ENCODE measurements around the gene PLK2. TPM values are rescaled to one million over a fixed set of nuclear protein-coding genes. Genes with fewer than 3 reads are reported as not detected.
A peak's percentile ranks its signal among the peaks of the same experiment; 100 is the strongest.

Gene PLK2
- polyA plus RNA-seq, 12 donors, result 47.8 to 352 (median 99.9) TPM

DNA sequence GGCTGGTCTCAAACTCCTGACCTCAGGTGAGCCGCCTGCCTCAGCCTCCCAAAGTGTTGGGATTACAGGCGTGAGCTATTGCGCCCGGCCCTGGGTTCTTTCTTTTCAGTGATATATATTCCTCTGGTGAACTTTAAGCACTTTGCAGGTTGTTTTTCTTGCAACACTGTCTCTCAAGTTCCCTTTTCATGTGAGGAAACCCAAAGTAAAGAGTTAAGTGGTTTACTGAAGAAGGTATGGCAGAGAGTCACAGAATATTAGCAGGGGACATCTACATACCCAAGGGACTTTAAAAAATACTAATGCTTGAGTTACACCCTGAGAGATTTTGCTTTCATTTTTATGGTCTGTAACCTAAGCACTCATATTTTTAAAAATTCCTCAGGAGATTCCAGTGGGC, 24.6 kb upstream of the PLK2 start:
- no peak for DNase-seq

DNA sequence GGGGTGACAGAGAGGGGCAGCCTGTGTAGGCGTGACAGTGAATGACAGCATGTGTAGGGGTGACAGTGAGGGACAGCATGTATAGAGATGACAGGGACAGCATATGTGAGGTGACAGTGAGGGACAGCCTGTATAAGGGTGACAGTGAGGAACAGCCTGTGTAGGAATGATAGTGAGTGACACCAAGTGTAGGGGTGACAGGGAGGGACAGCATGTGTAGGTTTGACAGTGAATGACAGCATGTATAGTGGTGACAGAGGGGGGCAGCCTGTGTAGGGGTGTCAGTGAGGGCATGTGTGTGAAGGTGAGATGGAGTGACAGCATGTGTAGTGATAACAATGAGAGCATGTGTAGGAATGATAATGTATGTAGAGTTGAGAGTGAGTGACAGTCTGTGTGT, 22.6 kb upstream of the PLK2 start:
- no peak for DNase-seq

DNA sequence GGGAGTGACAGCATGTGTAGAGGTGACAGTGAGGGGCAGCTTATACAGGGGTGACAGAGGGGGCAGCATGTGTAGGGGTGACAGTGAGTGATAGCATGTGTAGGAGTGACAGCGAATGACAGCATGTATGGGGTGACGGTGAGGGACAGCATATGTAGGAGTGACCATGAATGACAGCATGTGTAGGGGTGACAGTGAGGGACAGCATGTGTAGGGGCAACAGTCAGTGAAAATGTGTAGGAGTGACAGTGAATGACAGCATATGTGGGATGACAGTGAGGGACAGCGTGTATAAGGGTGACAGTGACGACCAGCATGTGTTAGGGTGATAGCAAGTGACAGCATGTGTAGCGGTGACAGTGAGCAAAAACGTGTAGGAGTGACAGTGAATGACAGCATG, 21.9 kb upstream of the PLK2 start:
- DNase-seq, result no peak

DNA sequence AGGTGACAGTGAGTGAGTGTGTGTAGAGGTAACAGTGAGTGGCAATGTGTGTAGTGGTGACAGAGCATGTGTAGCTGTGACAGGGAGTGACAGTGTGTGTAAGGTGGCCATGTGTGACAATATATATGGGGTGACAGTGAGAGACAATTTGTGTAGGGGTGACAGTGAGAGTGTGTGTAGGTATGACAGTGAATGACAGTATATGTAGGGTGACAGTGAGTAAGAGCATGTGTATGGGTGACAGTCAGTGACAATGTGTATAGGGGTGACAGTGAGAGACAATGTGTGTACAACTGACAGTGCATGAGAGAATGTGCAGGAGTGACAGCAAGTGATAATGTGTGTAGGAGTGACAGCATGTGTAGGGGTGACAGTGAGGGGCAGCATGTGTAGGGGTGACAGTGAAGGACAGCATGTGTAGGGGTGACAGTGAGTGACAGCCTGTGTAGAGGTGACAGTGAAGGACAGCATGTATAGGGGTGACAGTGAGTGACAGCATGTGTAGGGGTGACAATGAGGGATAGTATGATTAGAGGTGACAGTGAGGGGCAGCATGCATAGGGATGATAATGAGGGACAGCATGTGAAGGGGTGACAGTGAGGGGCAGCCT, 21.3 kb upstream of the PLK2 start:
- no peak for DNase-seq

DNA sequence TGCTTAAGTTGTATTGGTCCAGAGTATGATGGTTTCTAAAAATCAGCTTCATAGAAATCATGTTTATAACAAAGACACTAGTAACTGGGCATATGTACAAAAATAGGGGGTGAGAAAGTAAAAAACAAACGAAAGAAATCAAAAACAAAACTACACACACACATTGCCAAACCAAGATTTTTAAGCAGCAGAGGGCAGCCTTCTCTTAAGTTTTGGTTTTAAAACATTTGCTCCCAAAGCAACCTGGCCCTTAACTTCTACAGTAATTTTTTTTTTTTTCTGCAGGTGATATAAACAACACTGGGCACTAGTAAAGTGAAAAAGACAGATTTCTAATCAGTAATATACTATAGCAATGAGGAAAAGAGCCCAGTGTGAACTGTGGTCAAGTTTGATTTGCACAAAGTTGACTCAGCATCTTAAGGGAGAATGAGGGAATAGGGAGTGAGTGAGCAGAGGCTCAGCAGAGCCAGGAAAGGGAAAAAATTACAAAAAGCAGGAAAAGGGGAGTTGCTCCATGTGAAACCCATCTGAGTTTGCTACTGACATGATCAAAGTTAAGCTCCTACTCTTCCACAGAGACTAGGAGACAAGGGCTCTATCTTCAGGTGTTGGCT, 18.0 kb upstream of the PLK2 start:
- no peak for DNase-seq

DNA sequence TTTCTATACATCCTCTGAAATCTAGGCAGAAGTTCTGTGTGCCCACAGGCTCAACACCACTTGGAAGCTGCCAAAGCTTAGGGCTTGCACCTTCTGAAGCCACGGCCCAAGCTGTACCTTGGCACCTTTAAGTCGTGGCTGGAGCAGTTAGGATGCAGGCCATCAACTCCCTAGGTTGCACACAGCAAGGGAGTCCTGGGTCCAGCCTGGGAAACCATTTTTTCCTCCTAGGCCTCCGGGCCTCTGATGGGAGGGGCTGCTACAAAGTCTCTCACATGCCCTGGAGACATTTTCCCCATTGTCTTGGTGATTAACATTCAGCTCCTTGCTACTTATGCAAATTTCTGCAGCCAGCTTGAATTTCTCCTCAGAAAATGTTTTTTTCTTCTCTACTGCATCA, 15.5 kb upstream of the PLK2 start:
- no peak for DNase-seq

DNA sequence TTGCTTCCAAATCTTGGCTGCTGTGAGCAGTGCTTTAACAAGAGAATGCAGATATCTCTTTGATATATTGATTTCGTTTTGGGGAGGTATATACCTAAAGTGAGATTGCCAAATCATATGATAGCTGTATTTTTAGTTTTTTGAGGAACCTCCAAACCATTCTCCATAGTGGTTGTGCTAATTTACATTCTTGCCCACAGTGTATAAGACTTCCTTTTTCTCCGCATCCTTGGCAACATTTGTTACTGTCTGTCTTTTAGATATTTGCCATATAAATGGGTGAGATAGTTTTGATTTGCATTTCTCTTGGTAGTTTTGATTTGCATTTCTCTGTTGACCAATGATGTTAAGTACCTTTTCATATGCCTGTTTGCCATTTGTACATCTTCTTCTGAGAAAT, 10.0 kb upstream of the PLK2 start:
- no peak for DNase-seq

DNA sequence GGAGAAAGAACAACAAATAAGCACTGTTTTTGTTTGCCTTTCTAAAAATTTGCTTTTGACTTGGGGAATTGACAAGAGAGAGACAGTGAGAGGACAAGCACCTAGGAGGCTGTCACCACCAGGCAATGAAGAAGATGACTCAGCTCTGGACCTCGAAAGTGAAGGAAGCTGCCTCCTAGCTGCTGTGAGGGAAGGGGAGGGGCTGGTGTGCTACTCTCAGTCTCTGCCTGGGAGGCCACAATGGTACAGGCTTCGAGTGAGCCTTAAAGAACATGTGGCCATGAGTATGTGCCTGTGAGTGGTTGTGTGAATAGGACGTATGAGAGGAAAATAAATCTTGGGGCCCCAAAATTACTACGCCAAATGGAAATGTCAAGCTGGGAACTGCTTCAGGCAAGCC, 7.1 kb upstream of the PLK2 start:
- DNase-seq, result no peak

DNA sequence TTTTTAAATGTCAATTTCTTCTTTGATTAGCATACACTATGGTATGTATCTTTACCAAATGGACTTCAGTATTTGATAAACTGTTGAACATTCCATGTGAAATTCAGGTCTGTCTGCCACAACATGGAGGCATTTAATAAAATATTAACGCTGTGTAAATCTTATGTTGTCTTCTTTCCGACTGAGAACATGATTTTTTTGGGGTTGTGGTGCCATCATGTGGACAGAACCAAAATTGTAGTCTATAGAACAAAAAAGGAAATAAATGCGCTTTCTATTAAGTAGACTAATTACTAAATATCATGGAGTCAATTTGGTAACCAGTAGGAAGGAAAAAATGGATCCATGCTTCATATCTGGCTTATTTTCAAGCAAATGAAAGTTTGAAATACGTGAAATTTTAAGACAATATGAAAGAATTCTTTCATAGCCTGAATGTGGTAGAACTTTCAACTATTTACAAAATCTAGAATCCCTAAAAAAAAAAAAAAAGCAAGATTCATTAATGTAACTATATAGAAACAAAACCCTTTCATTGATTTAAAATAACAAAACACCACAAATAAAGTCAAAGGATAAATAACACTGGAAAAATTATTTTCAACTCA, 2.8 kb upstream of the PLK2 start:
- DNase-seq, result peak; percentile 58

DNA sequence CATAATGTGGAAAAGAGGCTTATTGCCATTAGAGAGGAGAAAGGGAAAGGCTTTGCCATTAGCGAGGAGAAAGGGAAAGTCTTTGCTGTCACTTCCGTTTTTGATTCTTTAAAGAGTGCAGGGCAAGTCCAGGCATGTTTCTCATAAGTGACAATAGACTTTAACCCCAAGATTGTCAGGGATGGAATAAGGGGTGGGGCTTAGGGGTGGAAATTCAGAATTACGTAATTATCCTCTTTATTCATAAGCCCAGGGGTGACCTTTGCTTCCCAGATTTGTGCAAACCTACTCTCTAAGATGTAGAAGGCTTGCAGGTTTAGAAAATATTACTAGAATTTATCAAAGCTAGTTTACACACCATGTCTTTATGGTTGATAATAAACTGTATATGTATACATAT, 2.3 kb upstream of the PLK2 start:
- no peak for DNase-seq

DNA sequence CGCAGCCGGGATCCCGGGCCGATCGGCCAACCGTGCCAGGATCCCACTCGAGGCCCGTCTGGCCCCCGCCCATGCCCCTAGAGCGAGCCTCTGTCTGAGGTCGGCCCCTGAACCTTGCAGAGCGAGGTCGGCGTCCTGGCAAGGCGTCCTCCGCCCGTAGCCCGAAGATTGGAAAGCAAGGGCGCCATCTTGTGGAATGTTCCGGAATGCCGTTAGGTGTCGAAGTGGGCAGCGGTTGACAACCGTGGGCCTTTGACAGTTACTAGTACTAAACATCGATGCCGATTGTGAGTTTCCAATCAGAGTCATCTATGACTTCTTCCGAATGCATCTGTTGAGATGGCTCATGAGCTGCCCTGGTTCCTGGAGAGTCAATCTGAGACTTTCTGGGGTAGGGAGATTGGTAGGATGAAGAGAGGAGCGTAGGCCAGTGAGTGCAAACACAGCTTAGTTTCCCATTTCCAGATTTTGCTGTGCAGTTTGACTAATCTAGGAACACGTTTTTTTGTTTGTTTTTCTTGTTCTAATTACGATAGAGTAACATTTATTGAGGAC, 923 bp upstream of the PLK2 start:
- peak; percentile 95 for DNase-seq

DNA sequence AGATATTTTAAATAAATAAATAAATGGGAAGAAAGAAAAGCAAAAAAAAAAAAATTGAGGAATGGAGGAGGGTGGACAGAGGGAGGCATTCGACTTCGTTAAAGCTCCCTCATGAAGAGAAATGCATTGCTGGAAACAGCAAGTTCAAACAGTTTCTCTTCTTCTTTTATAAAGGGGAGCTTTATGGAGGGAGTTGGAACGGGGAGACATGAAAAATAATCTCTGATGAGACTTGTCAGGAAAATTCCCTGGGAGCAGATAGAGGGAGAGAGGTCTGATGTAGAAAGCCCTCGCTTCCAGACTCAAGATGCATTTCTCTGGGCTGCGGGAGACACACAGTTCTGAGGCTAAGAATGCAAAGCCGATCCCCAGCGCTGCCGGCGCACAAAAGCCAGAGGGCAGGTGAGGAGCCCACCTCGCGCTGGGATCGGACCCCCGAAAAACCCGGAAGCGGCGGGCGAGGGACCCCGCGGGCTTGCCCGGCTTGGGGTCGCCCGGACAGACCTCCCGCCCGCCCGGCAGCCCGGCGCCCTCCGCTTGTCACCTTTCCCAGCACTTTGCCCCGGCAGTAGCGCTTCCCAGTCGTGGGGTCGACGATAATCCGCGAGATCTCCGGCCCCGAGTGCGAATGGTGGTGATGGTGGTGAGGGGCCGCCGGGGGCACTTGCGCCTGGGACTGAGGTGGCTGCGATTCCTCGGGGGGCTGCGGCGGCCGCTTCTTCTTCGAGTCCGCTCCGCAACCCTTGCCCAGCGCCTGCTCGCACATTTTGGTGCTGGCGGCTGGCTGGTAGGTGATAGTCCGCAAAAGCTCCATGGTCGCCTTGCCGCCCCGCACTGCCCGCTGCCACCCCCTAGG, 512 bp downstream of the PLK2 start:
- DNase-seq, result peak; percentile 56

DNA sequence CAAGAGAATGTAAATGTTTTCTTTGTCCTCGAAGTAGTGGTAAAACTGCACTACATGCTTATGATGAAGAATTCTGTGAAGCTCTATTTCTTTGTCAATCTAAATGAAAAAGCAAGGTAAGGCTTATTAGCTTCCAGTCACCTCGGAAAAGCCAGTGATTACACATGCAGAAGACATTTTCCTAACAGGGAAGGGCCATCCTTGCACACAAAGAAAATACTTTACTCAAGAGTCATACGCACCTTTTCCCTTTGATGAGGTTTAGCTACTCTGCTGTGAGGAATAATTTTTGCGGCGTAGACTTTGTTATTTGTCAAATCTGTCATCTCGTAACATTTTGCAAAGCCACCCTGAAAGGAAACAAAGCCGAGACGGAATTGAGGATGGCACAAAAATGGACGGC, 1.1 kb downstream of the PLK2 start:
- no peak for DNase-seq

DNA sequence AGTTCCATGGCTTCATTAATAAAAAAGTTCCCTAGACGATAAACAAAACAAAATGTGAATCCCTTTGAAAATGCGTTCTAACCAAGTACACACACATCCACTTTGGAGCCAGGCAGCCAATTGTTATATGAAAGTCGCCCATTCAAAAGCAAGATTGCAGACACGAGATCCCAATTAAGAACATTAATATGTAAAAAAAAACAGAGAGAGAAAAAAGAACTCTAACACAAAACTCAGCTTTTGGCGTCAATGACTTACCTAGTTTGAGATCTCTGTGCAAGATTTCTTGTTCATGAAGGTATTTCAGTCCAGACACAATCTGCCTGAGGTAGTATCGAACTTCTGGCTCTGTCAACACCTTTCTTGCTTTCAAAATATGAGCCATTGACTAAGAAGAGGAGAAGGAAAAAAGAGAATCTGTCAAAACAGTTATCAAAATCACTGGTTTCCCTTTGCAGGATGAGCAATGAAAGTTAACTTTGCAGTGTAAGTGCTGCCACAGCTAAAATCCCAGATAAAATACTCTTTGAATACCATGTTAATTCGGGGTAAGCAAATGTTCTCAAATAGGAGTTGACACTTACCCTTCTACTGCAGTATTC, 1.6 kb downstream of the PLK2 start:
- no peak for DNase-seq

DNA sequence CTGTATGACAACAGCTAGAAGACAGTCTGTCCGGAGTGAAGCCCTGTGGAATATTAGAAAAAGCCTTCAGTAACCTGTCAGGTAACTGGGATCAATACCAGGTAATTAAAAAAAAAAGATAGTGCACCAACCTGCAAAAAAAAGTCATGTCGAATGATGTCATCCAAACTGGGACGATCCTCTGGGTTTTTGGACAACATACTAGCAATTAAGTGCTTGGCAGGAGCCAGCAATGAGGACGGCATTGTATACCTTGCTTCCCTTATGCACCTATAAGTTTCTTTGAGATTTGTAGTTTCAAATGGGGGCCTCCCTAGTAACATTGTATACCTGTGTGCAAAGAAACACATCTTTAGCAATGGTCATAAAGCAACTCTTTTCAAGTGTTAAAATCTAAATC, 2.8 kb downstream of the PLK2 start:
- no peak for DNase-seq

DNA sequence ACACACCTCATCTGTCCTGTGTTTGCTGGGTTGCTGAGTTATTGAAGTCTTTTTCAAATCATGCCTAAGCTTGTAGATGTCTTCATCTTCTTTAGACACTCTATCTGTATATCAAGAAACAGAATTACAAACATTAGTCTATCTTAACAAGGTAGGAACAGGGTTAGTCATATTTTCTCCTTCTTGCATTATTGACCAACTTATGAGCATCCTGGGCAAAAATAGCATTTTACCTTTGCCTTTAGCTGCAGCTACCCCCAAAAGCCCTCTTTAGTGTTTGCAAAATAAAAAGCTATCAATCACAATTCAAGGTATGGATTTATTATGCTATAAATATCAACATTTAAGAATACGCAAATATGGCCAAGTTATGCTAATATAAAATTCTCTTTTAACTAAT, 3.4 kb downstream of the PLK2 start:
- no peak for DNase-seq

DNA sequence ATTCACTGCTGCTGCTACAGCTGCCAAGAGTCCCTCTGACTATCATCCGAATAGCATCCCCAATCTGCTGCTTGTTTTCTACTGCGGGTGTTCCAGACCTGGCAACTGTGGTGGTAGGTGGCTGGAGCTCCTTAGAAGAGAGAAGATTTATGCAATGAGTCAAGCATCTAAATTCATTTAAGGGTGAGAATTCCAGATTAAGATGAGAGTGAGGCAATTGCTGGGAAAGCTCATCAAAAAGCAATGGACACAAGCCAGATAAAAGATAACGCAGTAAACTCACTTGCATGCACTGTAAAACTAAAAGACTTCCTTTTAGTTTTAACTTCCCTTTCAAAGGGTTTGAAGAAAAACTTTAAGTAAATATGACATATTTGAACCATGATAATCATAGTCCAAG, 3.9 kb downstream of the PLK2 start:
- DNase-seq, result no peak

DNA sequence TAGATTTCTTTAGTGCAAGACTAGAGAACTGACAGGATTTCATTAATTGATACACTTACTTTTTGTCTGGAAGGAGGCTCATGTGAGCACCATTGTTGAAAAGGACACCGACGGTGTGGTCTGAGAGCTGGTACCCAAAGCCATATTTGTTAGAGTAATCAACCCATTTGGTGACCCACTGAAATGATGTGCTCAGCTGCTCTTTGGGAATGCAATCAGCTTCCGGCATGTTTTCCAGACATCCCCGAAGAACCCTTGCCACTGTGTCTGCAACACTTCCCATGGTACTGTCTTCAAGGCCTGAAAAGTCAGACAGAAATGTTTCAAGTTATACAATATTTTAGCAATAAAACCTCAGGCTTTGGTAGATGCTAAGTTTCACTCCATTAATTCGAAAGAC, 4.4 kb downstream of the PLK2 start:
- DNase-seq, result no peak

DNA sequence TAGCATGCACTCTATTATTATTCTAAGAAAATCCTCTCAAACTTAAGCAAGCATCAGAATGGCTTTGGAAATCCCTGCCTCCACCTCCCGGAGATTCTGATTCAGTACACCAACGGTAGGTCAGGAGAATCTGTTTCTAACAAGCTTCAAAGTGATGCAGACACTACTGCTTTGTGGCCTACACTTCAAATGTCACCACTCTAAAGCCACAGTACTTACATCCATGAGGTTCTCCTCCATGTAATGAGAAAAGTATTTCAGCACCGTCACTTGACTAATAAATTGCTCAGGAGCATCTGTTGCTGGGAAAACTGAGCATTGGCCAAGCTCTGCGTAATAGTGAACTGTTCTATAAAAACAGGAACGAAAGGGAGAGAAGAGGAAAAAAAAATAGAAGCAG, 4.8 kb downstream of the PLK2 start:
- DNase-seq, result no peak

DNA sequence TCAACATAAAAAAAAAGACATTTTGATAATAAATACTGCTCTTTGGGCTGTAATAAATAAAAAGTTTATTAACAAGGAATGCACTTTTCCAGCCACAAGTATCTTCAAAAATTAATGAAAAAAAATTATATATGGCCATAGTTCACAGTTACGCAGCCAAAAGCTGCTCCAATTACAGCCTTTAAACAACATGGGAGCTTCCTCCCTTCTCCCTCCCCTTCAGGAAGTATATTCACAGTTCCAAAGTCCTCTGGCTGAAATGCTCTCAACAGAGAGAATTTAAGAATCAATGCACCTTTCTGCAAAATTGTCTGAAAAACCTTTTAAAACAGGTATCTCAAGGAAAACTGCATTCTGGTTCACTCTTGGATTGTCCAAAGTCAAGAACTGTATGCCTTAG, 5.9 kb downstream of the PLK2 start:
- DNase-seq, result no peak

DNA sequence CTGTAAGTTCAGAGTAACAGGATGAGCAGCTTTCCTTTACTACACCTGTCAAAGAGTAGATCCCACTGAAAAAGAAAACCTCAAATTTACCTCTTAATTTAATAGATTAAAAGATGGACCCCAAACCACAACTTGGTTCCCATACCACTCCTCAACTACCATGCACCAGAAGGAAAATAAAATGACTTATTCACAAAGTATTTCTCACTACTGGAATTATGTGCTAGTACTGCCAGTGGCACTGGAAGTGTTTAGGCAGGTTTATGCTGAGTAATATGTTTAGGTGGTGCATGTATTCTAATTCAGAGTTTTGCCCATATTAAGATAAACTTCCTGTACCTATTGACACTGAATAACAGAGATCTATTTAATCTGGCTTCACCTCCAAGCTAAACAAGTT, 6.6 kb downstream of the PLK2 start:
- DNase-seq, result no peak

DNA sequence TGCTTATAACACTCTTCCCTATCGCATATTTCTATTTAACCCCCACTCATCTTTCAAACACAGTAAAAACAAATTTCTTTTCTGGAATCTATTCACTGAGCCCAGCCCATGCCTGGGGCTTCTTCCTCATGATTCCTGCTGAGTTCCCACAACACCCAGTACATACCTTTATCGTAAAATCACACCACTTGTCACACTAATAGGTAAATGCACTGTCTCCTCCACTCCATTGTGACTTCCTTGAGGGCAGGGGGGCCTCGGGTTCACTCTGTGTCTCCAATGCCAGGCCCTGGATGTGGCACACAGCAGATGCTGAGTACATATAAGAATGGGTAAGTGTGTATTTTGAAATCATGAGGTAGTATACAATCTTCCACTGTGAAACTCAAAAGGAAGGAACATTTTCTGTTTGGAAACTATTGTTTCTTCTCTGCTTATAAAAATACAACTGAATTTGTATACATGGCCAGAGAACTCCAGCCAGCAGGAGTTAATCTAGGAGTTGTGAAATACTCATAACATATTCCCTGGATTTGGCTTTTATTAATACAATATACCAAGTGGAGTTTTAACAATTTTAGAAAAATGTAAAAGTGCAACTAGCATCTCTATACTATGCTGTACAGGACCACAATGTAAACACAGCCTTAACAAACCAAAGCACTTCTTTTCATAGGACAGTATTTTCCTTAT, 7.2 kb downstream of the PLK2 start:
- no peak for DNase-seq
